Thymus (tissue), 11 donors: ENCODE data around the gene ARID1B. TPM values are rescaled to one million over a fixed set of nuclear protein-coding genes. Genes with fewer than 3 reads are reported as not detected.

Experiments used
- DNase-seq, 9 donors: peaks; one replicate each; pipeline ENCODE4 v3.0.0-alpha.2; 2013; ENCODE audit warnings: low spot score in 9 of 9, low read depth in 6 of 9, missing footprints in 1 of 9
- H3K27ac ChIP-seq, 2 donors: one replicate each; pipeline ENCODE4 v1.5.1; 2013; ENCODE audit warnings: control low read depth in 1 of 2, low read depth in 1 of 2, low read length in 1 of 2, mild to moderate bottlenecking in 1 of 2, moderate library complexity in 1 of 2
- H3K27me3 ChIP-seq, 2 donors: one replicate each; pipeline ENCODE4 v1.5.1; 2013; ENCODE audit warnings: low read length in 1 of 2; ENCODE audit not compliant: control insufficient read depth in 2 of 2, insufficient read depth in 1 of 2
- H3K36me3 ChIP-seq, 2 donors: one replicate each; pipeline ENCODE4 v1.5.1; 2013; ENCODE audit warnings: low read length in 1 of 2, mild to moderate bottlenecking in 1 of 2, moderate library complexity in 1 of 2; ENCODE audit not compliant: control insufficient read depth in 2 of 2, insufficient read depth in 2 of 2
- H3K4me1 ChIP-seq, 2 donors: one replicate each; pipeline ENCODE4 v1.5.1; 2013; ENCODE audit warnings: low read length in 2 of 2; ENCODE audit not compliant: control insufficient read depth in 2 of 2, insufficient read depth in 2 of 2
- H3K4me3 ChIP-seq, 2 donors: one replicate each; pipeline ENCODE4 v1.5.1; 2013; ENCODE audit warnings: low read length in 2 of 2, control low read depth in 1 of 2, mild to moderate bottlenecking in 1 of 2
- H3K9me3 ChIP-seq, 2 donors: one replicate each; pipeline ENCODE4 v1.5.1; 2013; ENCODE audit warnings: low read length in 1 of 2, mild to moderate bottlenecking in 1 of 2; ENCODE audit not compliant: control insufficient read depth in 2 of 2, insufficient read depth in 1 of 2
- WGBS: extraction: QIAGEN DNeasy Blood & Tissue Kit; methylation state at CpG from one replicate; pipeline ENCODE4 v1.1.7; 2013; 5-methylcytosine and 5-hydroxymethylcytosine counted together
- polyA plus RNA-seq: library from polyadenylated mRNA; stranded (reverse); fragments of 200-250 nt; gene quantifications from one replicate; pipeline ENCODE4 v1.2.3, GENCODE V29; 2013
- total RNA-seq: library from RNA; stranded (reverse); fragments of 120-200 nt; gene quantifications from one replicate; pipeline ENCODE4 v1.2.4, GENCODE V29; 2013
- donor health status: healthy.

The ARID1B gene
- total and polyA plus RNA-seq, 2 donors: 24.0 to 26.5 TPM

- H3K36me3 ChIP-seq: no peaks in the 10 kb centered on the region
- peaks cover 0 to 8% of the 10 kb centered on the region in 2 donors for H3K27me3 ChIP-seq
- H3K27ac ChIP-seq: peak overlapping the region; percentile 98 to 99
- peak overlapping the region; percentile 72 to 93 for H3K4me3 ChIP-seq
- under 1% methylated on average over 113 of the region's 113 CpGs for WGBS
- H3K4me1 ChIP-seq: peaks cover 0 to 14% of the 10 kb centered on the region in 2 donors
- no peaks in the 10 kb centered on the region for H3K9me3 ChIP-seq
- DNase-seq: peak in 7 of 9 donors; percentile 50 to 84 (median 63)
Measured at GRCh38 chr6:156777577-156778453, 637 bp downstream of the ARID1B start.

- WGBS: under 1% methylated on average over 92 of the region's 100 CpGs
- DNase-seq: peak in 5 of 9 donors; percentile 44 to 79 (median 52)
- H3K4me3 ChIP-seq: peak overlapping the region; percentile 72 to 93
- H3K4me1 ChIP-seq: peaks cover 2 to 14% of the 10 kb centered on the region in 2 donors
- peak overlapping the region; percentile 98 to 99 for H3K27ac ChIP-seq
- H3K27me3 ChIP-seq: peaks cover 0 to 5% of the 10 kb centered on the region in 2 donors
- no peaks in the 10 kb centered on the region for H3K36me3 ChIP-seq
- H3K9me3 ChIP-seq: no peaks in the 10 kb centered on the region
Measured at GRCh38 chr6:156778454-156779205, 1.5 kb downstream of the ARID1B start.

- peak overlapping the region; percentile 88 to 99 for H3K27ac ChIP-seq
- no peaks in the 10 kb centered on the region for H3K9me3 ChIP-seq
- H3K4me3 ChIP-seq: peak overlapping the region; percentile 72 to 93
- under 1% methylated on average over 108 of the region's 108 CpGs for WGBS
- H3K4me1 ChIP-seq: peaks cover 5 to 16% of the 10 kb centered on the region in 2 donors
- H3K27me3 ChIP-seq: peaks cover 0 to 2% of the 10 kb centered on the region in 2 donors
- no peaks in the 10 kb centered on the region for H3K36me3 ChIP-seq
- DNase-seq: peak in 5 of 9 donors; percentile 40 to 68 (median 49)
Measured at GRCh38 chr6:156779206-156780094, 2.3 kb downstream of the ARID1B start.

- peak overlapping the region; percentile 72 to 93 for H3K4me3 ChIP-seq
- WGBS: under 1% methylated on average over 9 of the region's 9 CpGs
- no peaks in the 10 kb centered on the region for H3K9me3 ChIP-seq
- peaks cover 0 to 3% of the 10 kb centered on the region in 2 donors for H3K36me3 ChIP-seq
- peak overlapping the region; percentile 88 to 99 for H3K27ac ChIP-seq
- H3K4me1 ChIP-seq: peaks cover 5 to 14% of the 10 kb centered on the region in 2 donors
- DNase-seq: peak in 7 of 9 donors; percentile 43 to 87 (median 69)
- H3K27me3 ChIP-seq: no peaks in the 10 kb centered on the region
Measured at GRCh38 chr6:156780102-156780641, 3.0 kb downstream of the ARID1B start.

- WGBS: 9% methylated on average over 8 of the region's 8 CpGs
- peak in 1 of 9 donors; percentile 24 for DNase-seq
- H3K27ac ChIP-seq: peak overlapping the region in 1 of 2 donors; percentile 22
- peaks cover 5 to 14% of the 10 kb centered on the region in 2 donors for H3K4me1 ChIP-seq
- no peaks in the 10 kb centered on the region for H3K27me3 ChIP-seq
- H3K9me3 ChIP-seq: no peaks in the 10 kb centered on the region
- peaks cover 0 to 5% of the 10 kb centered on the region in 2 donors for H3K36me3 ChIP-seq
- H3K4me3 ChIP-seq: peak overlapping the region; percentile 42 to 72
Measured at GRCh38 chr6:156780962-156781853, 4.0 kb downstream of the ARID1B start.

GRCh38 chr6:156781861-156782631 is 4.9 kb downstream of the ARID1B start:
- peaks cover 0 to 5% of the 10 kb centered on the region in 2 donors for H3K36me3 ChIP-seq
- H3K4me1 ChIP-seq: peaks cover 5 to 9% of the 10 kb centered on the region in 2 donors
- WGBS: 11% methylated on average over 8 of the region's 8 CpGs
- DNase-seq: no peak
- no peaks in the 10 kb centered on the region for H3K27me3 ChIP-seq
- peak overlapping the region in 1 of 2 donors; percentile 61 for H3K27ac ChIP-seq
- H3K9me3 ChIP-seq: no peaks in the 10 kb centered on the region
- peak overlapping the region; percentile 32 to 42 for H3K4me3 ChIP-seq

- no peak for DNase-seq
Measured at GRCh38 chr6:156782691-156783320, 5.6 kb downstream of the ARID1B start.

More at GRCh38 chr6:156782691-156783320, 5.6 kb downstream of the ARID1B start:
- H3K9me3 ChIP-seq: no peaks in the 10 kb centered on the region
- H3K4me1 ChIP-seq: peaks cover 5 to 9% of the 10 kb centered on the region in 2 donors
- H3K4me3 ChIP-seq: peak overlapping the region; percentile 25 to 32
- 12% methylated on average over 2 of the region's 2 CpGs for WGBS
- no peaks in the 10 kb centered on the region for H3K27me3 ChIP-seq
- H3K36me3 ChIP-seq: peaks cover 0 to 11% of the 10 kb centered on the region in 2 donors
- peak overlapping the region in 1 of 2 donors; percentile 61 for H3K27ac ChIP-seq
